Transverse colon (tissue), 3 donors: Measurements from ENCODE around the gene IFNA5.

Experiments
- CTCF ChIP-seq, 5 experiments: fragments of 200-600 bp in 3 of 5; fragments of 450-650 bp in 2 of 5; sonication (generic) in 3 of 5; IDR thresholded peaks; 1 replicate in 2 of 5; 2 replicates in 3 of 5; pipeline ENCODE4 v1.5.1; 2016 to 2017; ENCODE audit warnings: antibody characterized with exemption in 5 of 5, inconsistent platforms in 3 of 5, mild to moderate bottlenecking in 2 of 5, moderate library complexity in 1 of 5
- EP300 ChIP-seq: sonication (generic); formaldehyde crosslinking; IDR thresholded peaks from one replicate; pipeline ENCODE4 v1.6.1; 2017; ENCODE audit warnings: antibody characterized with exemption, low read depth
- POLR2A ChIP-seq: fragments of 450-650 bp; IDR thresholded peaks from one replicate; pipeline ENCODE4 v1.6.1; 2016; ENCODE audit warnings: antibody characterized with exemption, mild to moderate bottlenecking, moderate library complexity

- no peak for TF ChIP-seq EP300
- TF ChIP-seq CTCF (IDR thresholded peaks at IDR 0.05), result no peak
- no peak for TF ChIP-seq POLR2A
Observed at GRCh38 chr9:21294904-21295538, 10.1 kb downstream of the IFNA5 start.
